ENCODE results near the gene MTHFD1L.
"Not testable (repeated sequence)": the region's sequence is repeated elsewhere in the genome, so short reads cannot be mapped to it uniquely, and the experiment has no call there.

The MTHFD1L gene

GRCh38 chr6:151034825-151035781, 169.6 kb downstream of the MTHFD1L start:
- H3K27ac ChIP-seq: no peak overlapping the region
- TF ChIP-seq CTCF (conservative IDR thresholded peaks at IDR 0.05): no peak
- no peak for TF ChIP-seq ZFX (IDR thresholded peaks at IDR 0.05)

- not testable (repeated sequence) for H3K27ac ChIP-seq
Measured at GRCh38 chr6:151036211-151036721, 170.8 kb downstream of the MTHFD1L start.

GRCh38 chr6:151036869-151037680, 171.6 kb downstream of the MTHFD1L start:
- no peak for TF ChIP-seq CTCF (conservative IDR thresholded peaks at IDR 0.05)
- TF ChIP-seq ZFX (IDR thresholded peaks at IDR 0.05): no peak
- no peak overlapping the region for H3K27ac ChIP-seq

GRCh38 chr6:151038616-151039015, 173.1 kb downstream of the MTHFD1L start:
- H3K27ac ChIP-seq: no peak overlapping the region
- TF ChIP-seq ZFX (IDR thresholded peaks at IDR 0.05): no peak
- no peak for TF ChIP-seq CTCF (conservative IDR thresholded peaks at IDR 0.05)

- H3K27ac ChIP-seq: not testable (repeated sequence)
Measured at GRCh38 chr6:151040888-151041521, 175.5 kb downstream of the MTHFD1L start.

- no peak for TF ChIP-seq CTCF (conservative IDR thresholded peaks at IDR 0.05)
- no peak for TF ChIP-seq ZFX (IDR thresholded peaks at IDR 0.05)
- no peak overlapping the region for H3K27ac ChIP-seq
Measured at GRCh38 chr6:151041686-151042085, 176.2 kb downstream of the MTHFD1L start.

- H3K27ac ChIP-seq: not testable (repeated sequence)
Measured at GRCh38 chr6:151042911-151043330, 177.4 kb downstream of the MTHFD1L start.

- peak overlapping the region; percentile 74 for H3K27ac ChIP-seq
- TF ChIP-seq ZFX (IDR thresholded peaks at IDR 0.05) (no peak), CTCF (conservative IDR thresholded peaks at IDR 0.05) (no peak)
Measured at GRCh38 chr6:151043944-151044343, 178.4 kb downstream of the MTHFD1L start.

All from C4-2B (cell line).